Smooth muscle cell (in vitro differentiated cells): Measurements from ENCODE around the gene GAGE12J. TPM values are rescaled to one million over a fixed set of nuclear protein-coding genes. Genes with fewer than 3 reads are reported as not detected.
"Not testable (repeated sequence)": the region's sequence is repeated elsewhere in the genome, so short reads cannot be mapped to it uniquely, and the experiment has no call there.

Experiments used
- DNase-seq: peaks from one replicate; lab custom pipeline; 2025; ENCODE audit not compliant: unreplicated experiment; lab: John Stamatoyannopoulos, UW
- H2AFZ ChIP-seq: fragments of 200-600 bp; sonication (generic); 2 replicates; pipeline ENCODE4 v1.6.0; 2016; ENCODE audit warnings: antibody characterized with exemption, low read depth, mild to moderate bottlenecking
- H3F3A ChIP-seq: fragments of 200-600 bp; sonication (generic); 2 replicates; pipeline ENCODE4 v1.6.0; 2017; ENCODE audit warnings: antibody characterized with exemption, low read depth
- H3K27ac ChIP-seq: fragments of 200-600 bp; sonication (generic); 2 replicates; pipeline ENCODE4 v1.5.1; 2016; ENCODE audit warnings: low read depth, mild to moderate bottlenecking
- H3K27me3 ChIP-seq: fragments of 200-600 bp; sonication (generic); 2 replicates; pipeline ENCODE4 v1.6.1; 2016; ENCODE audit warnings: low read depth, mild to moderate bottlenecking
- H3K36me3 ChIP-seq: fragments of 200-600 bp; sonication (generic); 2 replicates; pipeline ENCODE4 v1.5.1; 2016; ENCODE audit warnings: low read depth
- H3K4me1 ChIP-seq: fragments of 200-600 bp; sonication (generic); 2 replicates; pipeline ENCODE4 v1.5.1; 2016; ENCODE audit warnings: low read depth
- H3K4me2 ChIP-seq: fragments of 200-600 bp; sonication (generic); 2 replicates; pipeline ENCODE4 v1.6.0; 2016; ENCODE audit warnings: mild to moderate bottlenecking
- H3K4me3 ChIP-seq: fragments of 200-600 bp; sonication (generic); 2 replicates; pipeline ENCODE4 v1.5.1; 2016; ENCODE audit warnings: mild to moderate bottlenecking
- H3K79me2 ChIP-seq: fragments of 200-600 bp; sonication (generic); 2 replicates; pipeline ENCODE4 v1.6.0; 2016; ENCODE audit warnings: low read depth, mild to moderate bottlenecking
- H3K9ac ChIP-seq: fragments of 200-600 bp; sonication (generic); 2 replicates; pipeline ENCODE4 v1.6.0; 2016; ENCODE audit warnings: low read depth
- H3K9me3 ChIP-seq: fragments of 200-600 bp; sonication (generic); replicated peaks from 2 replicates; pipeline ENCODE4 v1.5.1; 2016; ENCODE audit warnings: low read depth
- H4K20me1 ChIP-seq: fragments of 200-600 bp; sonication (generic); 2 replicates; pipeline ENCODE4 v1.6.0; 2016; ENCODE audit warnings: low read depth
- CTCF ChIP-seq: fragments of 200-600 bp; sonication (generic); IDR thresholded peaks from 2 replicates; pipeline ENCODE4 v1.5.1; 2017; ENCODE audit warnings: borderline replicate concordance, mild to moderate bottlenecking, antibody characterized with exemption; ENCODE audit not compliant: insufficient read depth, poor library complexity, severe bottlenecking
- WGBS: methylation state at CpG from one replicate; pipeline ENCODE4 v1.1.7; 2016; ENCODE audit warnings: low lambda C conversion rate; 5-methylcytosine and 5-hydroxymethylcytosine counted together
- polyA plus RNA-seq: library from polyadenylated mRNA; unstranded; fragments of >200 nt; fragmentation: Nextera tagmentation; extraction: Ambion mirVana; gene quantifications from 2 replicates; pipeline ENCODE4 v1.2.1, GENCODE V29; 2016
- total RNA-seq: library from RNA; depleted of rRNA; stranded (reverse); fragments of >200 nt; gene quantifications from 2 replicates; pipeline ENCODE4 v1.2.3, GENCODE V29; 2014

GAGE12J gene
- total and polyA plus RNA-seq, 2 experiments from 2014 or later = not detected

DNA sequence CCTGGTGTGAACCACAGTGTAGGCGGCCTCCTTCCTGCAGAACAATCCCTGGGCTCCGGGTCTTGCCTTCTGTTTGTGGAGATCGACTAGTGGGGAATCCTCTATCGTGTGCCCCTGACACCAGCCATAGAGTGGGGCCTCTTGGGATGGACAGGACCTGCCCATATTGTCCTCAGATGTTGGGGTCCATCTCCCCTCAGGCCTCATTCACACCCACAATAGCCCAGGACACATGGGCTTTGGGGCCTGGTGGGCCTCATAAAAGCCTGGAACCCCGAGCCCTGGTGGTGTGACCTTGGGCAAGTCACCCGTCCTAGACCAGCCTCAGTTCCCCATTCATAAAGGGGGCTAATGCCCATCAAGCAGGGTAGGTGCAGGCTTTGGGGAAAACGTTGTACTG, 31.6 kb upstream of the GAGE12J start:
- no peak overlapping the region for H3K9ac ChIP-seq
- no peaks in the 10 kb centered on the region for H3K4me1 ChIP-seq
- WGBS = 67% methylated on average over 7 of the region's 7 CpGs
- no peak overlapping the region for H3K4me3 ChIP-seq
- H3K4me2 ChIP-seq = no peak overlapping the region
- no peak overlapping the region for H2AFZ ChIP-seq
- no peaks in the 10 kb centered on the region for H3F3A ChIP-seq
- no peaks in the 10 kb centered on the region for H3K27me3 ChIP-seq
- TF ChIP-seq CTCF = no peak
- DNase-seq = no peak
- no peaks in the 10 kb centered on the region for H3K79me2 ChIP-seq
- no peaks in the 10 kb centered on the region for H4K20me1 ChIP-seq
- H3K27ac ChIP-seq = no peak overlapping the region
- no peaks in the 10 kb centered on the region for H3K36me3 ChIP-seq
- H3K9me3 ChIP-seq = no peaks in the 10 kb centered on the region

- no peaks in the 10 kb centered on the region for H3K79me2 ChIP-seq
- 50% methylated on average over 11 of the region's 11 CpGs for WGBS
- H2AFZ ChIP-seq = no peak overlapping the region
- H3K4me1 ChIP-seq = no peaks in the 10 kb centered on the region
- H3K36me3 ChIP-seq = no peaks in the 10 kb centered on the region
- no peaks in the 10 kb centered on the region for H3K9me3 ChIP-seq
- no peak overlapping the region for H3K4me3 ChIP-seq
- H3K9ac ChIP-seq = no peak overlapping the region
- no peaks in the 10 kb centered on the region for H4K20me1 ChIP-seq
- peak; percentile 42 for TF ChIP-seq CTCF
- no peak overlapping the region for H3K4me2 ChIP-seq
- no peaks in the 10 kb centered on the region for H3F3A ChIP-seq
- peak; percentile 5 for DNase-seq
- H3K27ac ChIP-seq = no peak overlapping the region
- no peaks in the 10 kb centered on the region for H3K27me3 ChIP-seq
Measured at GRCh38 chrX:49291615-49292337, 30.1 kb upstream of the GAGE12J start.

GRCh38 chrX:49292400-49293362, 29.2 kb upstream of the GAGE12J start:
- WGBS = 87% methylated on average over 17 of the region's 17 CpGs
- no peaks in the 10 kb centered on the region for H3K36me3 ChIP-seq
- no peaks in the 10 kb centered on the region for H3F3A ChIP-seq
- H3K4me2 ChIP-seq = no peak overlapping the region
- no peak for TF ChIP-seq CTCF
- H3K27me3 ChIP-seq = no peaks in the 10 kb centered on the region
- H3K27ac ChIP-seq = no peak overlapping the region
- no peaks in the 10 kb centered on the region for H3K9me3 ChIP-seq
- no peaks in the 10 kb centered on the region for H3K4me1 ChIP-seq
- no peaks in the 10 kb centered on the region for H4K20me1 ChIP-seq
- H3K79me2 ChIP-seq = no peaks in the 10 kb centered on the region
- no peak overlapping the region for H2AFZ ChIP-seq
- H3K4me3 ChIP-seq = no peak overlapping the region
- no peak overlapping the region for H3K9ac ChIP-seq
- no peak for DNase-seq

DNA sequence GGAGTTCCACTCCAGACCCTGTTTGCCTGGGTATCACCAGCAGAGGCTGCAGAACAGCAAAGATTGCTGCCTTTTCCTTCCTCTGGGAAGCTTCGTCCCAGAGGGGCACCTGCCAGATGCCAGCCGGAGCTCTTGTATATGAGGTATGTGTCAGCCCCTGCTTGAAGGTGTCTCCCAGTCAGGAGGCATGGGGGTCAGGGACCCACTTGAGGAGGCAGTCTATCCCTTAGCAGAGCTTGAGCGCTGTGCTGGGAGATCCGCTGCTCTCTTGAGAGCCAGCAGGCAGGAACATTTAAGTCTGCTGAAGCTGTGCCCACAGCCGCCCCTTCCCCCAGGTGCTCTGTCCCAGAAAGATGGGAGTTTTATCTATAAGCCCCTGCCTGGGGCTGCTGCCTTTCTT, 22.5 kb upstream of the GAGE12J start:
- not testable (repeated sequence) for H3K27ac ChIP-seq, H3K79me2 ChIP-seq, H3K36me3 ChIP-seq, H2AFZ ChIP-seq, H3K4me2 ChIP-seq, H3K4me1 ChIP-seq, DNase-seq, H4K20me1 ChIP-seq, H3K9me3 ChIP-seq, H3K9ac ChIP-seq, H3K4me3 ChIP-seq, H3F3A ChIP-seq, H3K27me3 ChIP-seq
- 89% methylated on average over 5 of the region's 5 CpGs for WGBS
